ENCODE measurements around the gene CAPSL. TPM values are rescaled to one million over a fixed set of nuclear protein-coding genes. Genes with fewer than 3 reads are reported as not detected.
A peak's percentile ranks its signal among the peaks of the same experiment; 100 is the strongest.

CAPSL gene
- total and polyA plus RNA-seq, 2 of the 8 experiments (the other 6 are each of a cell fraction or from before 2014, with no cell fraction given): not detected

DNA sequence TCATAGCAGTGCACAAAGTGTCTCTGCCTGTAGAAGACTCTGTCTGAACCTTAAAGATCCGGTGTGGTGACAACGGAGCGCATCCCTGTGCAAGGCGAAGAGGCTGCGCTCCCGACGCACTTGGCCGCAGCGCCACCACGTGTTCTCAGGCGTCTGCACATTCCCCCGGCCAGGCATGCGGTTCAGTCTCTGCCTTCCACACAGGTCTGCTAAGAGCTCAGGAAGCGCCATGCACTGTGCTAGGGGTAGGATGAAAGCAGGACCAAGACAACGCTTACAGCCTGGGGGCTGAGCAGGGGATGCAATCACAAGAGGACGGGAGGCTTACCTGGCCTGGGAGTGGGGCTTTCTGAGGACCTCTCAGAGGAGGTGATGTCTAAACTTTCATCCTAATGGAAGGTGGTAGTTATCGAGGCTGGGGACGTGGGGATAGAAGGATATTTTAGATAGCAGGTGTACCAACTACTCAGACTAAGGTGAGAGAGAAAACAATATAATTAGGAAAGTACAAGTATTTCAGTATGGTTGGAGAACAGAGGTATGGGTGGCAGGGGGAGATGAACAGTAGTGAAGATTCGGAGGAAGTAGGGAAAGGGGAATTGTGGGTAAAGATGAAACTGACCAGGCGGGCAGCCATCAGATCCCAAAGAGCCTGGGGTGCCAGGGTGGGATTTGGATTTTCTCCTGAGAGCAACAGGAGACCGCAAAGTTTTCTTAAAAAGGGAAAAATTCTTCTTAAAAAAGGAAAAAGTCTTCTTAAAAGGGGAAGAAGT is 13.3 kb downstream of the CAPSL start:
- Histone ChIP-seq H3K36me3 (ENCODE audit: control insufficient read depth in 2 of 4, insufficient read depth in 4 of 4, low read length in 3 of 4) (no peaks in the 10 kb centered on the region), H3K79me1 (ENCODE audit: low read depth, low read length) (no peaks in the 10 kb centered on the region), H2BK15ac (ENCODE audit: low read length) (peak overlapping the region; percentile 62; the same call in 1 of the 2 replicates), H3K4me3 (ENCODE audit: extremely low read depth in 1 of 4, insufficient read depth in 2 of 4, low read depth in 3 of 4, low read length in 4 of 4) (no peak overlapping the region), H3K9ac (replicated peaks in 1 of 4; ENCODE audit: extremely low read depth in 1 of 4, low read depth in 3 of 4, low read length in 3 of 4) (no peak overlapping the region), H3K14ac (ENCODE audit: insufficient read length) (no peak overlapping the region), H3K56ac (replicated peaks; ENCODE audit: insufficient read length, low read depth, low read length) (no peak overlapping the region), H4K5ac (ENCODE audit: insufficient read length, low read depth, low read length) (no peak overlapping the region), H2BK20ac (ENCODE audit: low read length) (no peak overlapping the region), H3K79me2 (ENCODE audit: control insufficient read depth in 1 of 2, insufficient read depth in 2 of 2, low read length in 2 of 2) (no peaks in the 10 kb centered on the region), H2AFZ (ENCODE audit: low read length) (peak overlapping the region; percentile 83; the same call in 1 of the 2 replicates), H3K27me3 (replicated peaks in 1 of 4; ENCODE audit: control insufficient read depth in 3 of 4, extremely low read depth in 1 of 4, insufficient read depth in 3 of 4, low read length in 3 of 4) (peaks cover 5 to 23% (median 17%) of the 10 kb centered on the region in 4 experiments), H4K20me1 (replicated peaks in 1 of 2; ENCODE audit: control insufficient read depth in 1 of 2, insufficient read depth in 2 of 2, low read length in 2 of 2) (peaks cover 2 to 3% of the 10 kb centered on the region in 2 experiments), H3K27ac (ENCODE audit: low read depth, low read length) (no peak overlapping the region), H3K4me1 (replicated peaks in 1 of 4; ENCODE audit: control insufficient read depth in 3 of 4, insufficient read depth in 4 of 4, low read length in 3 of 4) (no peaks in the 10 kb centered on the region), H3K23ac (ENCODE audit: insufficient read length) (no peak overlapping the region), H3K4ac (replicated peaks; ENCODE audit: insufficient read length, low read depth, low read length) (no peak overlapping the region), H2BK120ac (replicated peaks; ENCODE audit: low read depth, low read length) (no peak overlapping the region), H2BK12ac (ENCODE audit: low read depth, low read length) (no peak overlapping the region), H3K23me2 (ENCODE audit: low read depth, low read length) (no peaks in the 10 kb centered on the region), H2BK5ac (ENCODE audit: low read depth, low read length) (no peak overlapping the region), H4K91ac (replicated peaks; ENCODE audit: insufficient read length, low read length) (no peak overlapping the region), H3K9me3 (ENCODE audit: insufficient read depth in 2 of 2, low read depth in 1 of 2, low read length in 1 of 2) (no peaks in the 10 kb centered on the region), H4K8ac (ENCODE audit: extremely low read depth, insufficient read depth, low read length) (peak overlapping the region; percentile 20; the same call in 1 of the 2 replicates), H3K4me2 (ENCODE audit: insufficient read depth in 1 of 2, low read depth in 2 of 2, low read length in 2 of 2) (peak overlapping the region in 1 of 2 experiments; percentile 44; a peak in 3 of 4 replicates), H2AK5ac (ENCODE audit: low read depth, low read length) (no peak overlapping the region), H3K18ac (ENCODE audit: extremely low read depth, low read length) (no peak overlapping the region)
- CTCF ChIA-PET (ENCODE audit: partially characterized antibody): interaction anchor here (0.6 to 4.2 kb wide), 52 partner anchors 9 to 835 kb away, joined by 3 to 65 read pairs (median 4); partner anchors contain the start of gene CAPSL
- POLR2A ChIA-PET (ENCODE audit: partially characterized antibody): no interaction called here
- DNase-seq (ENCODE audit: low read depth in 1 of 2, low spot score in 2 of 2) (peak in 1 of 2 experiments; percentile 79), FAIRE-seq (no peak)
- WGBS, 2 experiments (ENCODE audit: extremely low coverage in 1 of 2, insufficient coverage in 1 of 2, insufficient read length in 1 of 2, insufficient replicate concordance in 2 of 2, low coverage in 1 of 2, low lambda C conversion rate in 2 of 2, missing lambda C conversion rate in 1 of 2): 25 to 100% methylated on average over 1 to 21 of the region's 21 CpGs
- no peak for TF ChIP-seq KDM1A (IDR thresholded peaks at IDR 0.05; ENCODE audit: borderline replicate concordance, low read length)
- no peak for TF ChIP-seq SP2 (IDR thresholded peaks at IDR 0.05; ENCODE audit: low read length)
- TF ChIP-seq, protein P1, sequence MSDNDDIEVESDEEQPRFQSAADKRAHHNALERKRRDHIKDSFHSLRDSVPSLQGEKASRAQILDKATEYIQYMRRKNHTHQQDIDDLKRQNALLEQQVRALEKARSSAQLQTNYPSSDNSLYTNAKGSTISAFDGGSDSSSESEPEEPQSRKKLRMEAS (IDR thresholded peaks at IDR 0.05): peak; percentile 96
- no peak for TF ChIP-seq TAF7 (optimal IDR thresholded peaks at IDR 0.05; ENCODE audit: borderline replicate concordance, low read depth, low read length)
- no peak for TF ChIP-seq CEBPB (IDR thresholded peaks at IDR 0.05; ENCODE audit: low read depth, low read length)
- TF ChIP-seq, protein P2, sequence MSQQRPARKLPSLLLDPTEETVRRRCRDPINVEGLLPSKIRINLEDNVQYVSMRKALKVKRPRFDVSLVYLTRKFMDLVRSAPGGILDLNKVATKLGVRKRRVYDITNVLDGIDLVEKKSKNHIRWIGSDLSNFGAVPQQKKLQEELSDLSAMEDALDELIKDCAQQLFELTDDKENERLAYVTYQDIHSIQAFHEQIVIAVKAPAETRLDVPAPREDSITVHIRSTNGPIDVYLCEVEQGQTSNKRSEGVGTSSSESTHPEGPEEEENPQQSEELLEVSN (IDR thresholded peaks at IDR 0.05): peak; percentile 84
- TF ChIP-seq, protein P3, sequence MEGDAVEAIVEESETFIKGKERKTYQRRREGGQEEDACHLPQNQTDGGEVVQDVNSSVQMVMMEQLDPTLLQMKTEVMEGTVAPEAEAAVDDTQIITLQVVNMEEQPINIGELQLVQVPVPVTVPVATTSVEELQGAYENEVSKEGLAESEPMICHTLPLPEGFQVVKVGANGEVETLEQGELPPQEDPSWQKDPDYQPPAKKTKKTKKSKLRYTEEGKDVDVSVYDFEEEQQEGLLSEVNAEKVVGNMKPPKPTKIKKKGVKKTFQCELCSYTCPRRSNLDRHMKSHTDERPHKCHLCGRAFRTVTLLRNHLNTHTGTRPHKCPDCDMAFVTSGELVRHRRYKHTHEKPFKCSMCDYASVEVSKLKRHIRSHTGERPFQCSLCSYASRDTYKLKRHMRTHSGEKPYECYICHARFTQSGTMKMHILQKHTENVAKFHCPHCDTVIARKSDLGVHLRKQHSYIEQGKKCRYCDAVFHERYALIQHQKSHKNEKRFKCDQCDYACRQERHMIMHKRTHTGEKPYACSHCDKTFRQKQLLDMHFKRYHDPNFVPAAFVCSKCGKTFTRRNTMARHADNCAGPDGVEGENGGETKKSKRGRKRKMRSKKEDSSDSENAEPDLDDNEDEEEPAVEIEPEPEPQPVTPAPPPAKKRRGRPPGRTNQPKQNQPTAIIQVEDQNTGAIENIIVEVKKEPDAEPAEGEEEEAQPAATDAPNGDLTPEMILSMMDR (IDR thresholded peaks at IDR 0.05; ENCODE audit: control extremely low read depth in 1 of 3, insufficient read depth in 1 of 3, low read depth in 1 of 3, low read length in 3 of 3): peak; percentile 90 to 93 (median 92)
- TF ChIP-seq SRF (IDR thresholded peaks at IDR 0.05; ENCODE audit: low read depth, low read length): no peak
